Activated gamma-delta T cell treated with Interleukin-2 at 50 U/mL for 16 hours (primary cell): Measurements from ENCODE around the gene XYLT1.

Source experiments
- DNase-seq: peaks from one replicate; pipeline ENCODE4 v3.0.0-alpha.2; 2020

The XYLT1 gene

DNA sequence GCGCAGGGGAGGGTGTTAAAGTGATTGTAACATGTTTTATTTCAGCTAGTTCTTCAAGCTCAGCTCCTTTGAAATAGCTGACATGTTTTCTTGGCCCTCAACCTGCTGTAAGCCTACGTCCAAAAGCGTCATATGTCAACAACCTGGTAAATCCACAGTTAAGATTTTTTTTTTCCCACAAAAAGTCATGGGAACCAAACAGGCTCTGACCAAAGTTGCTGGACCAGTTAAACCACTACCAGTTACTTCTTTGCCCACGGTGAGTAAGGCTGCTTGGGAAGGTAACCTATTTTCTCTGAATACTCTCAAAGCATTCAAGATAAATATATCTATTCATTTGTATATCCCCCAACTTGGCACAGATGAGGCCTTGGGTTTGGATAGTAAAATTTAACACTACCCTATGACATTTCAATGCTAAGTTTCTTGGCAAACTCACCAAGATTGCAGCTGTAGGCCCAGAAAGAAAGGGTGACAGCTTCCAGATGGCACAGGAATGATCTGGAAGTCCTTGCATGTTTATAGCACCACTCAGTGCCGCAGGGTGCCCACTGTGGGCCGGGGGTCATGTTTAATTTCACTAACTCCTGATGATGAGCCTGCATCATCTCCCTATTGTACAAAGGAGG, 166.2 kb downstream of the XYLT1 start:
- no peak for DNase-seq

DNA sequence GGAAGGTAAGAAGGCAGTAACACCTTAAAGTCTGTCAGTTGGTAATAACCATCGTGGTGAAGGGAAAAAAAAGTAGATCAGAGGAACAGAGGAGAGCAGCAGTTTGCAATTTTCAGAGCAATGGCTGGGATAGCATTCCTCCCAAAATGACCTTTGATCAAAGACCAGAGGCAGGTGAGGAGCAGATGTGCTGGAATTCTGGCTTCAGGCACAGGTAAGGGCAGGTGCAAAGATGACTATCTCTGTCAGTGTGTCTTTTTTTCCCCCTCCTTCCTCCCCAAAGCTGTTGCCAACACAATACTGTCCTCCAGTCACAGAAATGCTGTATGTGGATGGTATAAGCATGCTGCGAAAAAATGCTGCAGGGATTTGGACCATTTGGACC, 166.7 kb downstream of the XYLT1 start:
- no peak for DNase-seq

DNA sequence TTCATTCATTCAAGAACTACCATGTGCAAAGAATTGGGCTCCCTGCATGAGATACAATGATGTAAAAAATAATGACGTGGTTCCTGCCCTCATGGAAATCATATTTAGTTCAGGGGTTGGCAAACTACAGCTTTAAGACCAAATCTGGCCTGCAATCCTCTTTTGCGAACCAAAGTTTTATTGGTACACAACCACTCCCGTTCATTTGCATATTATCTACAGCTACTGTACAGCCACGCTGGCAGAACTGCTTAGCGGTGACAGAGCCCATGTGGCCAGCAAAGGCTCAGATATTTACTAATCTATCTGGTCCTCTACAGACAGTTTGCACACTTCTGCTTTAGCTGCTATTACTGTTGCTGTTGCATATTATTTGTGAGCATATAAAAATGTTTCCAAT, 167.7 kb downstream of the XYLT1 start:
- no peak for DNase-seq

DNA sequence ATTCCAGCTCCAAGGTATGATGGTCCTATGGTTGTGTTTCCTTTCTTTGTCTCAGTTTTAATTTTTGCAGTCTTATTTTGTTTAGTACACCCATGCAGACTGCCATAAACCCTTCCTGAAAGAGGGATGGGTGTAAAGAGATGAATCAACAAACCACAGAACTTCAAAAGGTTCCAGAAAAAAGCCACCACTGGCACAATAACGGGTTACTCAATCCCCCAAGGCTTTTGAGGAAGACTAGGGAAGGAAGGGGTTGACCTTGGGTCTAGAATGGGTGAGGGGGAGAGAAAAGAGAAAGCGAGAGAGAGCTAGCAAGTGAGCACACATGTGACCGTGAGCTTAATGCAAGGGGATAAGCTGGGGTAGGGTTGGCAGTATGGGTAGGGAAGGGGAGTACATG, 168.1 kb downstream of the XYLT1 start:
- DNase-seq = no peak

DNA sequence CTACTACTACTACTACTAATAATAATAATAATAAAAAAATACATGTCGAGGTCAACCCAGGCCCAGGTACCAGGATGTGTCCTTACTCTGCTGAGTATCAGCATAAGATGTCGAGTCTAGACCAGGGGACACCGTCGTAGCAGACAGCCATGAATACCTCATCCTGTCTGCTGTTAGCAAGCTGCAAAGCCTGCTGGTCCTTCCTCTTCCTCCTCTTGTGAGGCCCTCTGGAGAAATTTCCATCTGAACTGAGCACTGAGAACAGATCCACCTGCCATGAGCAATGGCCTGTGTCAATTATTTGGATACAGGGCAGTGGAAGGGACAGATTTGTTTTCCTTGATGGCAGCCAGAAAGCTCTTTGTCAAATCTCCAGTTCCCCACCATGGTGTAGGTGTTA, 168.5 kb downstream of the XYLT1 start:
- peak; percentile 7 for DNase-seq

DNA sequence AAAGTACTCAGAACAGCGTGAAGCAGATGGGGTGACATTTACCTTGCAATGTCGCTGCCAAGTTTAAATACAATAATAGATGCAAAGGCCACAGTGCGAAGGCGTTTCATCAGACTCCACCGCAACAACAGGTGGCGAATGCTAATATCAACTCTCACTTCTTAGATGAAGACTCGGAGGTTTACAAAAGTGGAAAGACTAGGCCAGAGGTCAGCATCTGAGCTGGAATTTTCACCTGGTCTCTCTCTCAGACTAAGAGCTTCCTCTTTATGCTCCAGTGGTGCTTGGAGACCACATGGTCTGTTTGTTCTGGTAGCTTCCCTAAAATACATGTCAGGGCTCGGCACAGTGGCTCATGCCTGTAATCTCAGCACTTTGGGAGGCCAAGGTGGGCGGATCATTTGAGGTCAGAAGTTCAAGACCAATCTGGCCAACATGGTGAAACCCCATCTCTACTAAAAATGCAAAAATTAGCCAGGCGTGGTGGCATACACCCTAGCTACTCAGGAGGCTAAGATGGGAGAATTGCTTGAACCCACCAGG, 169.1 kb downstream of the XYLT1 start:
- DNase-seq = no peak

DNA sequence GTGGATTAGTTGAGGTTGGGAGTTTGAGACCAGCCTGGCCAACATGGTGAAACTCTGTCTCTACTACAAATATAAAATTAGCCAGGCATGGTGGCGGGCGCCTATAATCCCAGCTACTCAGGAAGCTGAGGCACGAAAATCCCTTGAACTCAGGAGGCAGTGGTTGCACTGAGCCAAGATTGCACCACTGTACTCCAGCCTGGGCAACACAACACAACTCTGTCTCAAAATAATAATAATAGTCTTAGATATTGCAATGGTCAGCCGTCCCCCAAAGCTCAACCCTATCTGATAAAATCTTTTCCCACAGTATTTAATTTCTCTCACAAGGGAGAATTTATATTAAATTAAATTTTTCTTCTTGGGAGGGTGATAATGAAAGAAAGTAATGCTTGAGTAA, 169.6 kb downstream of the XYLT1 start:
- DNase-seq = no peak

DNA sequence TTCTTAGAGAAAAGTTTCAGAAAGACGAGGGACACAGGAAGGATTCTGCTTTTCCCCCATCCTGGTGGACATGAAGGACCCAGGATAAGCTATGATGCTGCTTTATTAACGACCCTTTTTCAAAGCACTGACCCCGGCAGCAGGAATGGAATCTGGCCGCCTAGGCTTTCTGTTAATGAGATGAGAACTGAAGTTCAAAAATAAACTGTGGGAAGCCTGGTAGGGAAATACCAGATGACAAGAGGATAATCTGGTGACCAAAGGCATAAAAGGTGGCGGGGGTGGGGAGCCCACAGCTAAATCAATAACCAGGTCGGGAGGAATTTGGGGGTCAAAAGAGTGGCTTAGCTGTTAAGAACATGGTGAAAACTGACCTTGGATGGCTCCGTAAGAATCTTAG, 171.0 kb downstream of the XYLT1 start:
- DNase-seq = no peak

DNA sequence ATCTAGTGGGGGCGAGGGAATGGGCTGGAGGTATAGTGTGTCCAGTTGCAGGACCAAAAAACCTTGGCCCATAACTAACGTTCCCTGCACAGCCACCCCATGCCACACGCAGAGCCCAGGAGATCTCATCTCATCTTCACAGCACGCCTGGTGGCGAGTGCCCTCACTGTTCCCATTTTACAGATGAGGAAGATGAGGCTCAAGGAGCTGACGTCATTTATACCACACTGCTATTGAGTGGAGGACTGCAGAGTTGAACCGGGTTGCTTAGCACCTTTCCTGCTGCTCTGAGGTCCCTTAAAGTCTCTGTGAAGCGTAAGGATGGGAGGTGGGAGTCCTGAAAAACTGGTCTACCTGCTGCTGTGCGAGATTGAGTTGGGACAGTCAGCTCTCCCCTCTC, 172.5 kb downstream of the XYLT1 start:
- DNase-seq = no peak

DNA sequence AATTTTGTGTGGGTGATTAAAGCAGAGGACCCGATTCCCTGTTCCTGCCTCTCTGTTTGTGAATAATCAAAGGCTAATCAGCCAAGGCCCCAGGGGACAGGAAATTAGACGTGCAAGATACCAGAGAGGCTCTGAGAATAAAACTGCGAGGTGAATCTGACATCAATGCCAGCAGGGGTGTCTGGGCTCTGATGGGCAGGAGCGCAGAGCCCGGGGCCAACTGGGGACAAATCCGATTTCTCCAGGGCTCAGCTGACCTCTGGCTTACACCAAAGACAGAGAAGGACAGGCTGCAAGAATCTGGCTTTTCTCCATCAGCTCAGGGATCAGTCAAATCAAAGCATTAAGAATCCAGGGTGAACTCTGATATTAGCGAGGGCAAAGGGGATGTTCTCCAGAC, 174.3 kb downstream of the XYLT1 start:
- no peak for DNase-seq

DNA sequence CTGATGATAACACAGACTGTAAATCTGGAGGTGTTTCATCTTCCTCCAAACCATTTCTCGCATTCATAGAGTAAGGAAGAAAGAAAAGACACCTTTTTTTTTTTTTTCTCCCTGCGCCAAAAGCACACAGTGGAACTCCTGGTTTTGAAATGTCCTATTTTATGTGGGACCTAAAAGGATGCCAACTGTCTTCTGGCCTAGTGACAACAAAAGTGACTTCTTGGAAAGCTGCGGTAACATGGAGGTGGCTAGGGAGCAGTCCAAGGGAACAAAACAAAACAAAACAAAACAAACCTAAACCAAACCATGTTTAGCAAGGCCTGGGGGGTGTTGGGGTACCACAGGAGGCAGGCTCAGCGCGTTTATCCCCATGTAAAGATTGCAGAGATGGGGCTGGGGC, 174.8 kb downstream of the XYLT1 start:
- no peak for DNase-seq

DNA sequence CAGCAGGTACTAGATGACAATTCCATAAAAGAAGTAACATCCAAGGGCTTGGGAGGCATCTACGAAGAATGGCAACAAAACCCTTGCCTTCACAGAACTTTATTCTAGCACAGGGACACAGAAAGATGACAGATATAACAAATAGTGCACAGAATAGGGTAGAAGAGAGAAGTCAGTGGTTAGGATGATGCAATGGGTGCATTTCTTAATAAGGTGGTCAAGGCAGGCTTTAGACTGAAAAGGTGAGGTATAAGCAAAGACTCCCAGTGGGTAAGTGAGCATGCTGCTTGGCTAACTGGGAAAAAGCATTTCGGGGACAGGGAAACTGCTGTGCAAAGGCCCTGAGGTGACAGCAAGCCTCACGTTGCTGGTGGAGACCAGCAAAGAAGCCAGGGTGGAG, 175.9 kb downstream of the XYLT1 start:
- DNase-seq = no peak

DNA sequence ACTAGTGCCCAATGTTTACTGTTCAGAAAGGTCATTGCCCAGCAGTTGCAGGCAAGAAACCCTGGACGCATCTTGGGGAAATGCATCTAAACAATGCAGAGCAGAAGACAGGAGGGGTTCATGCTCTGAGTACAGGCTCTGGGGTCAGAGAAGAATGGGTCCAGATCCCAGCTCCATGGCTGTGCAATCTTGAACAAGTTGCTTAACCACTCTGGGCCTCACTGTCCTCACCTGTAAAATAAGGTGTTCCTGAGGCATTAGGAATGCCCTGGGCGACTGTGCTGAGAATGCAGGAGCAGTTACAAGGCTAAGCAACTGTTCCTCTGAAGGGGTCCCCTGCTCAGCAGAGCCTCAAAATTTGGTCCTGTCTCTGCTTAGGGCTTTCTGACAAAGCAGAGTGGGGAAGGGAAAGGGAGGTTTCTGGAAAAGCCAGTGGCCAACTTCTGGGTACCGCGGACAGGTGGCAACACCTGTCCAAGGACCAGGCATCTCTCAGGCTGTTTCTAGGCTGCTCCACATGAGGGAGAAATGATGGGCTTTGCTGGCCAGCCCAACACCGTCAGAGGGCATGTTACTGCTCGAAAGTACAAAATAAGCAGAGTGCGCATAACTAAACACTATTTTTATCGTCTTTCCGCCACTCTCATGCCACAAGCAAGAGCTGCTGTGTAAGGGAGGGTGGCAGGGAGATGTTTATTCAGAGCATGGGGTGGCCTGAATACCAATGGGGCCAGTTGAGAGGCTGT, 176.8 kb downstream of the XYLT1 start:
- DNase-seq = no peak

DNA sequence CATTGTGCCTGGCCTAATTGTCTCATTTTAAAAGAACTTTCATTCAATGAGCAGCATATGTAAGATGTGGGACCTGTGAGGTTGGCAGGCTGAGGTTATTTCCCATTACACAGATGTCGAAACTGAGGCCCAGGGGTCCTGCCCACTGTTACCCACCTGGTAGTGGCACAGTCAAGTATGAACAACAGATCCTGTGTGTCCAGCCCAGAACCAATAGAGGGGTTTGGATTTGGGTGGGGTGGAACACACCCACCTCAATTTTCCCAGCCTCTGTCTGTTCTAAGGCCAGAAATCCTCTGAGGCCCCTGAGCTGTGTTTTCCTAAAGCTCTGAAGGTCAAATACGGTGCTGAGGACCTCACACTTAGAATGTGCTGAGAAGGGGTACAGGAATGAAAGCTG, 179.5 kb downstream of the XYLT1 start:
- no peak for DNase-seq

DNA sequence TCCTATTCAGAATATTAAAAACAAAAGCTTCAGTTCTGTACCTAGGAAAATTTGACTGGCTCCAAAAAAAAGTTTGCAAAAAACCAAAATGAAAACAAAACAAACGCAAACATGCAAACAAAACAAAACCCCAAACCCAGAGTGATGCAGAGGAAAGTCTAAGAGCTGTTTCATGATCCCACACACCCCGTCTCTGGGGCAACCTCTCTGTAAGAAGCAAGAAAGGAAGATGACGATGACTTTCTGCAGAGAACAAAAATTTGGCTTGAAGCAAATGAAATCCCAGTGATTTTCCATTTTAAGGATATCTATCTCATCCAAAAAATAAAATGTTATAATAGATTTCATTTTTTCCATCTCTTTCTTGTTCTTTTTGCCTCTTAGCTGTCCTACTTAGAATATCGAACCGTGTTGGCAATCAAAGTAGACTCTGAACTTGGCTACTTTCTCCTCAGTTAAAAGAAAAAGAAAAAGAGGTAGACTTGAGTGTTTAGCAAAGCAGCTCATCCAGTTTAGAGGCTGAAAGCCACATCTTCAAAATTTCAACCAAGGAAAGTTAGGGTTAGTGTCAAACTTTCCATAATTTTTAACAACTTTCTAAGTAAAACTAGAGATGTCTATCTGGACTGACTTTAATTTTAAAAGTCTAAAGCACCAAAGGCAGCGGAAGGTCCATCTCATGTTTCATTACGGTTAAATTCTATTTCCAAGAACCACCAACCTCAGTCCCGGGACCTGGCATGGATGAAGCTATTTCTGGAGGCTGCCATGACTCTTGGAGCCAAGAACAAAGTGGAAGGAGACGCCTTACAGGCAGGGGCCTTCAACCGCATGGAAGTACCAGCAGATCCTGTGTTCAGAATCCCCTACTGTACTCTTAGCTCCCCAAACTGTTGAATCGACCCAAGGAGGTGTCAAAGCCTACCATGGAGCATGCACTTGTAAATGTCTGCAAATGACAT, 180.8 kb downstream of the XYLT1 start:
- DNase-seq = no peak

DNA sequence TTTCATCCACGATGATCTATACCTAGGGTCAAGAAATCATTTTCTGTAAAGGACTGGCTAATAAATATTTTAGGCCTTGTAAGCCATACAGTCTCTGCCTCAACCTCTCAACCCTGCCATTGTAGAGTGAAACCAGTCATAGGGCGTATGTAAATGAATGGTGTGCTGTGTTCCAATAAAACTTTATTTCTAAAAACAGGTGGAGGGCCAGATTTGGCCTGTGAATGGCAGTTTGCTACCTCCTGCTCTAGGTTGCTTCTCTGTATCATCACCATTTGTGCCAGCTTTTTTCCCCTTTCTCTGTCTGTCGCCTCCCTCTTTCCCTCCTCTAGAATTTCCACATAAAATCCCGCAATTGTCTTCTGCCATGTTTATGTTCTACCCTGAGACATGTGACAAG, 181.7 kb downstream of the XYLT1 start:
- no peak for DNase-seq

DNA sequence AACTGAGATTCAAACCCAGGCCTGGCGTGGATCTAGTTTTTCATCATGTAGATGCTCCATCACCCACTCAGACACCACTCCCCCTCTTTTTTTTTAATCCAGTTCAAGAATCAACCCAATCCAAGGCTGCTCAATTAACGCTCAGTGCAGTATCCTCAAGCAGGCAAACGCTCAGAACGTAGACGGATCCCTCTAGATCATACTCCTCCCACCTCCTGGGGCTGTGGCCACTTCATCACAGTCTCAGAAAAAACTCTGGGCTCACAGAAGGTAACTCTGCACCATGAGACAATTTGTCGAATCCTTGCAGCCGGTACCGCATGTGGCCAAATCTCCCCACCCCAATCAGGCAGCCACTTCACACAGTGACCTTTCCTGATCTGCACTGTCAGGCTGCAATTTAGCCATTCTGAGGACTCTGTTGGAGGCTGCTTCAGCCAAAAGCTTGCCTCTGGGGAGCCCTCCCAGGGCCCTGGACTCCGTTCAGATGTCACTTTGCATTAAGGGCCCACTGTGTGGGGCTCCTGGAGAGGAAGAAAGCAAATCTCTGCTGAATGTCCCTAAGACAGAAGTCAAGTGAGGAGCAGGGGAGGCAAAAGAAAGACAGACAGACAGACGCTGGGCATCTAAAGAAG, 183.5 kb downstream of the XYLT1 start:
- DNase-seq = no peak

DNA sequence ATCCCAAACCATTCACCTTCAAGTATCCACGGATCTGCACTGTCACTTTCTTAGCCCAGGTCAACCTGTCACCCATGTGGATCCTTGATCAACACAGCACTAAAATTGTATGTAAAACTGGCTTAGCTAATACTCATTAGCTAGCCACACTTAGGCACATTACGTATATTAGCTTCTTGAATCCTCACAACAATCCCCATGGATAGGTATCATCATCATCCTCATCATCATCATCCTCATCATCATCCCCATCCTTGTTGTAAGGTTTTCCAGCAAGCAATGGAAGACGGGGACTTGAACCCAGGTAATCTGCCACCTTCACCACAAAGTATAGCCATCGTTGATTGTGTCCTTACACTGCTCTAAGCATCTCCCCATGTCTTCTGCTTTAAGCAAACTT, 184.3 kb downstream of the XYLT1 start:
- no peak for DNase-seq

DNA sequence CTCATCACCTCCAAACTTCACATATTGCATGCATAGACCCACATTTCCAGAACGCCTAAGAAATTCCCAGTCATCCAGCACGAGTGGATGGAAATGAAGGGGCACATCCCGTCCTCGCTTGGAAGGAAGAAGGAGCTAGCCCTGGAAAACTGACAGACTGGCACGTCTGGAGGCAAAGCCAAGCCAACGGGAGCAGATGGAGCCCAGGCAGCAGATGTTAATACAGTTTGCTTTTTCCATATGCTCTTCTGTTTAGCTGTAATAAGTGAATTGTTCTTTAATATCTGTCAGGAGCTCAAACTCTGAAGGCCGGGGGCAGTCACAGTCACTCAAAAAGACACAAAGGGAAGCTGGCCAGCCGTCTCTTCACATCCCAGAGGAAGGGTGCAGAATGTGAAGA, 187.7 kb downstream of the XYLT1 start:
- DNase-seq = no peak

DNA sequence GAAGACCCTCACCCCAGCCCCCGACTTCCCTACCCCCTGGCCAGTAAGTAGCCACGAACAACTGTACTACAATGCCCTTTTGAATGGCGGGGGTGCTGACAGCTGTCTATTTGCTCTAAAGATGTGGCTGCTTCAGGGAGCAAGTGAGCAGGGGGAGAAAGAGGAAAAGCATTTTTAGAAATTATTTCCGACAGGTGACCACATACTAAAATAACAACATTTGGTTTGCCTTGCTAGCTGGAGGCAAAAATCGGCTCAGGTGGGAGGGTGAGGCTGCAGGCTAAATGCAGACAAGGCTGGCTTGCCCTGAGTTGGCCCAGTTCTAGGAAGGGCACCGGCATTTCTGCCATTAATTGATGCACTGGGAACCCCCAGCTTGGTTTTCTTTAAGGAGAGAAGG, 188.5 kb downstream of the XYLT1 start:
- DNase-seq = no peak

DNA sequence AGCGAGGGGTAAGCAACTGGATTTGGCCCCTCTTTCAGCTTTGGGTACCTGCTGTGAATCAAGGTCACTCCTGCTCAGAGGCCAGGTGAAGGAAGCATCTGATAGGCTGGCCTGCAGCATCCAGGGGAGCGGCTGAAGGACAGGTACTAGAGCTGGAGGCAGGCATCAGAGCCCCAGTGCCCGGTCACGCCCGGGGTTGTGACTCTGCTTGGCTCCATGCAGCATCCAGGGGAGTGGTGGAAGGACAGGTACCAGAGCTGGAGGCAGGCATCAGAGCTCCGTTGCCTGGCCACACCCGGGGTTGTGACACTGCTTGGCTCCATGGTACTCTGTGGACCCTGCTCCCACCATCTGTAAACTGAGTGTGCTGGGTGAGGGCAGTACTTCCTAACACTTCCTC, 189.7 kb downstream of the XYLT1 start:
- DNase-seq = no peak

DNA sequence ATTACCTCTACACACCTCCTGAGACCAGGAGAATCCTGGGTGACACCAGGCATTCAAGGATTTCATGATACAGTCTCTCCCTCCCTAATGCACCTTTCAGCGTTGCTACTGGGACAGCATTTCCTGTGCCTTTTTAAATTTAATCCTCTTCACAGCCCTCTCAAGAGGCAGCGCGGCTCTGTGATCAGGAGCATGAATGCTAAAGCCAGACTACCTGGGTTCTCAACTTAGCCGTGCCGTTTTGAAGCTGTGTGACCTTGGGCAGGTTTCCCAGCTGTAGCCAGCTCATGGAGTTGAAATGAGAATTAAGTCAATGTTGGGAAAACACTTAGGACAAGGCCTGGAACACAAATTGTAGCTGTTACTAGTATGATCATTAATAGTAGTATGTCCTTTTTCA, 191.8 kb downstream of the XYLT1 start:
- no peak for DNase-seq

DNA sequence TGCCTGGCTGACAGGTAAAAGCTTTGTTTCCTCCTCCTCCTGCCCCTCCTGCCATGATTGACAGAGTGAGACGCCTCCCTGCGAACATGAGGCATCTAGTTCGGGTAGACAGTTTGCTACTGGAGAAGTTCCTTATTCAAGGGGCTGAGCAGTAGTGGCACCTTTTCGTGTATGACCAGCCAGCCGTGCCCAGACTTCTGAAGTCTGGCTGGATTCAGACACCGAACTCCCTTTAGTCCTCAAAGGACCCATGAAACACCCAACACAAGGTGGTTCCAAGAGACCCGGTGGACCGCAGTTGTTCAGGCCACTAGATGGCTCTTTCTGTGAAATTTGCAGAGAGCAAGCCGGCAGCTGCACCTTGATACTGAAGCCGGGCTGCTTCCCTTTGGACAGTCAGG, 192.8 kb downstream of the XYLT1 start:
- no peak for DNase-seq
